Stimulated activated CD8-positive, alpha-beta memory T cell treated with anti-CD3 and anti-CD28 coated beads, Interleukin-4, amount 100 ng/mL, for 48 hours (primary cell): ENCODE data around the gene FCF1.

ENCODE experiments used
- DNase-seq: peaks from one replicate; pipeline ENCODE4 v3.0.0-alpha.2; 2020

The FCF1 gene

GRCh38 chr14:74771399-74771798, 58.5 kb downstream of the FCF1 start:
- no peak for DNase-seq

- DNase-seq, result no peak
These were observed 71.7 kb downstream of the FCF1 start for GRCh38 chr14:74784634-74785033.

GRCh38 chr14:74785056-74785613, 72.2 kb downstream of the FCF1 start:
- DNase-seq, result no peak

GRCh38 chr14:74786796-74787315, 73.9 kb downstream of the FCF1 start:
- DNase-seq, result no peak
